H1 (cell line): ENCODE measurements around the gene ULK2. TPM values are rescaled to one million over a fixed set of nuclear protein-coding genes. Genes with fewer than 3 reads are reported as not detected.
A peak's percentile ranks its signal among the peaks of the same experiment; 100 is the strongest.

Source experiments
- JUND ChIP-seq: IDR thresholded peaks from 2 replicates; pipeline ENCODE4 v1.6.1; 2011; ENCODE audit warnings: mild to moderate bottlenecking, improper control_type of control experiment, low read length
- TBP ChIP-seq: IDR thresholded peaks from 2 replicates; pipeline ENCODE4 v1.6.1; 2011; ENCODE audit warnings: low read depth, low read length, improper control_type of control experiment
- polyA plus RNA-seq, 7 experiments: library from polyadenylated mRNA; depleted of rRNA in 3 of 7; stranded (reverse) in 5 of 7; unstranded in 2 of 7; fragments of >200 nt in 5 of 7; fragments of 200-250 nt in 2 of 7; gene quantifications; 1 replicate in 5 of 7; 2 replicates in 1 of 7; 4 replicates in 1 of 7; pipeline versions ENCODE4 v1.2.1 to v1.2.3, GENCODE V29; 2011 to 2013; ENCODE audit warnings: missing spikeins in 2 of 7, mixed read lengths in 2 of 7
- total RNA-seq: library from RNA; stranded (reverse); fragmentation: NEBNext Ultra II Directional; extraction: Animal tissue kit (Norgen Biotek cat#: 25700); gene quantifications from 2 replicates; pipeline ENCODE4 v1.2.1, GENCODE V29; 2021
- TF ChIP-seq, protein P1 (sequence below), 3 experiments: IDR thresholded peaks; 1 replicate in 2 of 3; 2 replicates in 1 of 3; pipeline versions ENCODE4 v1.5.1 to v1.6.1; 2011; ENCODE audit warnings: low read length in 3 of 3, mild to moderate bottlenecking in 3 of 3, inconsistent platforms in 2 of 3, low read depth in 1 of 3, moderate library complexity in 1 of 3; ENCODE audit not compliant: insufficient read depth in 1 of 3; ENCODE audit errors: control extremely low read depth in 1 of 3

Gene ULK2
- total and polyA plus RNA-seq, 2 of the 8 experiments (the other 6 are each of a cell fraction or from before 2014, with no cell fraction given) = 5.3 to 9.8 TPM

DNA sequence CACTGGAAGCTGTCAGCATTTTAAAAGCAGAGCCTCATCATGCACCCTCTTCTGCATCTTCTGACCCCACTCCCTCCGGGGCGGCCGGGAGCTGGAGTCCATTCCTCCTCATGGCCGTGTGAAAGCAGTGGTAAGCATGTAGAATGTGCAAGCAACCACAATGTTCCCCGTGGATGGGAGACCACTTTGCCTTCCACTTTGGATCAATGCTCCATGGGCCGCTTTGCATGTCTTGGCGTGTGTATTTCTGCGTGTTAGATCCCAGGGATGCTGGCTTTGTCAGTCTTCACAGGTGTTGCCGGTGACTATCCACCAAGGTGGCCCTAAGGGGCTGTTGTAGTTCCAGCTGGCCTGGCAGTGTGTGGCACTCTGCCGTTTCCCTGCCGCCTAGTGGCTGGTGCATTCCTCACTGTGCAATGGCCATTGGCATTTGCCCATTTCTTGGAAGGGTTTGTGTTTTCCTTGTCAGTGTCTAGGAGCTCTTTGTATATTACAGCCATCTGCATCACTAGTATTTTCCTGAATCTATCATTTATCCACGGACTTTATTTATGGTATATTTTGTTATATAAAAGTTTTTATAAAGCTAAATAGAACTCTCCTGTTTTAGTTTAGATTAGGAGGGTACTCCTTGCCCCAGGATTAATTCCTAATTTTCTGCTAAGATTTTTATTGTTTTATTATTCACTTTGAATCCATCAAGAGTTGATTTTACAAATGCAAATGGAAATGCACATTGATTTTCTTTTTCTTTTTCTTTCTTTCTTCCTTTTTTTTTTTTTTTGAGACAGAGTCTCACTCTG lies 113.9 kb downstream of the ULK2 start (continued):
- TF ChIP-seq, protein P1, sequence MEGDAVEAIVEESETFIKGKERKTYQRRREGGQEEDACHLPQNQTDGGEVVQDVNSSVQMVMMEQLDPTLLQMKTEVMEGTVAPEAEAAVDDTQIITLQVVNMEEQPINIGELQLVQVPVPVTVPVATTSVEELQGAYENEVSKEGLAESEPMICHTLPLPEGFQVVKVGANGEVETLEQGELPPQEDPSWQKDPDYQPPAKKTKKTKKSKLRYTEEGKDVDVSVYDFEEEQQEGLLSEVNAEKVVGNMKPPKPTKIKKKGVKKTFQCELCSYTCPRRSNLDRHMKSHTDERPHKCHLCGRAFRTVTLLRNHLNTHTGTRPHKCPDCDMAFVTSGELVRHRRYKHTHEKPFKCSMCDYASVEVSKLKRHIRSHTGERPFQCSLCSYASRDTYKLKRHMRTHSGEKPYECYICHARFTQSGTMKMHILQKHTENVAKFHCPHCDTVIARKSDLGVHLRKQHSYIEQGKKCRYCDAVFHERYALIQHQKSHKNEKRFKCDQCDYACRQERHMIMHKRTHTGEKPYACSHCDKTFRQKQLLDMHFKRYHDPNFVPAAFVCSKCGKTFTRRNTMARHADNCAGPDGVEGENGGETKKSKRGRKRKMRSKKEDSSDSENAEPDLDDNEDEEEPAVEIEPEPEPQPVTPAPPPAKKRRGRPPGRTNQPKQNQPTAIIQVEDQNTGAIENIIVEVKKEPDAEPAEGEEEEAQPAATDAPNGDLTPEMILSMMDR (IDR thresholded peaks at IDR 0.05; ENCODE audit: control extremely low read depth in 1 of 3, insufficient read depth in 1 of 3, low read depth in 1 of 3, low read length in 3 of 3) = peak; percentile 44 to 79 (median 61); a peak in 3 of 4 replicates
- no peak for TF ChIP-seq JUND
- TF ChIP-seq TBP = no peak
